Hepatocyte (in vitro differentiated cells): ENCODE results near the gene PHYKPL. TPM values are rescaled to one million over a fixed set of nuclear protein-coding genes. Genes with fewer than 3 reads are reported as not detected.

Experiments
- DNase-seq: peaks from one replicate; pipeline ENCODE4 v3.0.0-alpha.2; 2016; ENCODE audit warnings: low spot score
- H2AFZ ChIP-seq: fragments of 200-600 bp; sonication (generic); 2 replicates; pipeline ENCODE4 v1.6.0; 2016; ENCODE audit warnings: antibody characterized with exemption, mild to moderate bottlenecking
- H3K27ac ChIP-seq: fragments of 200-600 bp; sonication (generic); 2 replicates; pipeline ENCODE4 v1.5.1; 2016; ENCODE audit warnings: mild to moderate bottlenecking
- H3K27me3 ChIP-seq: fragments of 200-600 bp; sonication (generic); 2 replicates; pipeline ENCODE4 v1.6.1; 2016
- H3K36me3 ChIP-seq: fragments of 200-600 bp; sonication (generic); replicated peaks from 2 replicates; pipeline ENCODE4 v1.5.1; 2016; ENCODE audit warnings: low read depth; ENCODE audit not compliant: insufficient read depth
- H3K4me1 ChIP-seq: fragments of 200-600 bp; sonication (generic); 2 replicates; pipeline ENCODE4 v1.5.1; 2016; ENCODE audit warnings: mild to moderate bottlenecking, moderate library complexity; ENCODE audit not compliant: insufficient read depth
- H3K4me2 ChIP-seq: fragments of 200-600 bp; sonication (generic); 2 replicates; pipeline ENCODE4 v1.6.0; 2016
- H3K4me3 ChIP-seq: fragments of 200-600 bp; sonication (generic); 2 replicates; pipeline ENCODE4 v1.5.1; 2016; ENCODE audit warnings: mild to moderate bottlenecking
- H3K79me2 ChIP-seq: fragments of 200-600 bp; sonication (generic); 2 replicates; pipeline ENCODE4 v1.6.0; 2017; ENCODE audit warnings: mild to moderate bottlenecking
- H3K9me2 ChIP-seq: fragments of 200-600 bp; sonication (generic); replicated peaks from 2 replicates; pipeline ENCODE4 v1.6.0; 2017; ENCODE audit warnings: mild to moderate bottlenecking; ENCODE audit not compliant: insufficient read depth
- H3K9me3 ChIP-seq: fragments of 200-600 bp; sonication (generic); 2 replicates; pipeline ENCODE4 v1.5.1; 2016; ENCODE audit warnings: low read depth, mild to moderate bottlenecking
- H4K20me1 ChIP-seq: fragments of 200-600 bp; sonication (generic); 2 replicates; pipeline ENCODE4 v1.6.0; 2016; ENCODE audit warnings: mild to moderate bottlenecking; ENCODE audit not compliant: insufficient read depth, poor library complexity, severe bottlenecking
- CTCF ChIP-seq: fragments of 200-600 bp; sonication (generic); IDR thresholded peaks from 2 replicates; pipeline ENCODE4 v1.5.1; 2016; ENCODE audit warnings: antibody characterized with exemption, mild to moderate bottlenecking; ENCODE audit not compliant: poor library complexity
- EZH2 ChIP-seq: fragments of 200-600 bp; sonication (generic); IDR thresholded peaks from 2 replicates; pipeline ENCODE4 v1.6.1; 2016; ENCODE audit warnings: antibody characterized with exemption, mild to moderate bottlenecking, borderline replicate concordance
- EZH2phosphoT487 ChIP-seq: fragments of 200-600 bp; sonication (generic); IDR thresholded peaks from one replicate; pipeline ENCODE4 v1.6.1; 2018; ENCODE audit warnings: antibody characterized with exemption, mild to moderate bottlenecking, low read depth, moderate library complexity; ENCODE audit not compliant: unreplicated experiment, severe bottlenecking
- WGBS: methylation state at CpG from one replicate; pipeline ENCODE4 v1.1.6; 2016; ENCODE audit warnings: low lambda C conversion rate; ENCODE audit errors: missing lambda C conversion rate; 5-methylcytosine and 5-hydroxymethylcytosine counted together
- polyA plus RNA-seq: library from polyadenylated mRNA; unstranded; fragments of >200 nt; fragmentation: Nextera tagmentation; extraction: Ambion mirVana; gene quantifications from 2 replicates; pipeline ENCODE4 v1.2.1, GENCODE V29; 2016
- total RNA-seq: library from RNA; depleted of rRNA; stranded (reverse); fragments of >200 nt; gene quantifications from 2 replicates; pipeline ENCODE4 v1.2.3, GENCODE V29; 2014

Gene PHYKPL
- total and polyA plus RNA-seq, 2 experiments from 2014 or later: 40.3 to 60.0 TPM

GRCh38 chr5:178277866-178278265 is 45.3 kb upstream of the PHYKPL start:
- Histone ChIP-seq H3K4me1 (no peaks in the 10 kb centered on the region), H3K79me2 (no peaks in the 10 kb centered on the region), H3K27ac (no peak overlapping the region), H3K9me3 (no peaks in the 10 kb centered on the region), H3K4me2 (no peak overlapping the region), H3K36me3 (no peaks in the 10 kb centered on the region), H2AFZ (no peak overlapping the region), H3K27me3 (no peaks in the 10 kb centered on the region), H3K9me2 (no peaks in the 10 kb centered on the region), H3K4me3 (no peak overlapping the region), H4K20me1 (no peaks in the 10 kb centered on the region)
- TF ChIP-seq EZH2phosphoT487 (no peak), EZH2 (no peak)
- DNase-seq: no peak
- WGBS: 81% methylated on average over 11 of the region's 12 CpGs

- Histone ChIP-seq H3K4me1 (no peaks in the 10 kb centered on the region), H2AFZ (no peak overlapping the region), H3K9me2 (no peaks in the 10 kb centered on the region), H3K27ac (no peak overlapping the region), H3K36me3 (no peaks in the 10 kb centered on the region), H3K4me3 (no peak overlapping the region), H3K4me2 (no peak overlapping the region), H4K20me1 (no peaks in the 10 kb centered on the region), H3K27me3 (no peaks in the 10 kb centered on the region), H3K79me2 (no peaks in the 10 kb centered on the region), H3K9me3 (no peaks in the 10 kb centered on the region)
- no peak for TF ChIP-seq EZH2phosphoT487
- TF ChIP-seq EZH2: no peak
- no peak for TF ChIP-seq CTCF
- DNase-seq: no peak
- 93% methylated on average over 9 of the region's 9 CpGs for WGBS
Measured at GRCh38 chr5:178277346-178277745, 44.7 kb upstream of the PHYKPL start.

- H3K79me2 ChIP-seq: no peaks in the 10 kb centered on the region
- TF ChIP-seq EZH2: no peak
- TF ChIP-seq EZH2phosphoT487: no peak
- no peak for TF ChIP-seq CTCF
Measured at GRCh38 chr5:178274781-178275537, 42.4 kb upstream of the PHYKPL start.

GRCh38 chr5:178273665-178274541 is 41.3 kb upstream of the PHYKPL start:
- H3K27ac ChIP-seq: no peak overlapping the region
- no peak for TF ChIP-seq EZH2
- no peak for TF ChIP-seq CTCF
- no peak for TF ChIP-seq EZH2phosphoT487
- H3K4me3 ChIP-seq: no peak overlapping the region
- DNase-seq: peak; percentile 25
- H3K36me3 ChIP-seq: no peaks in the 10 kb centered on the region
- H3K4me1 ChIP-seq: no peaks in the 10 kb centered on the region
- H4K20me1 ChIP-seq: no peaks in the 10 kb centered on the region
- 81% methylated on average over 14 of the region's 14 CpGs for WGBS
- H2AFZ ChIP-seq: no peak overlapping the region
- no peaks in the 10 kb centered on the region for H3K79me2 ChIP-seq
- no peak overlapping the region for H3K4me2 ChIP-seq
- no peaks in the 10 kb centered on the region for H3K27me3 ChIP-seq
- H3K9me3 ChIP-seq: no peaks in the 10 kb centered on the region
- H3K9me2 ChIP-seq: no peaks in the 10 kb centered on the region

More at GRCh38 chr5:178274781-178275537, 42.4 kb upstream of the PHYKPL start:
- Histone ChIP-seq H2AFZ (no peak overlapping the region), H3K4me2 (no peak overlapping the region), H3K36me3 (no peaks in the 10 kb centered on the region), H3K4me1 (no peaks in the 10 kb centered on the region), H4K20me1 (no peaks in the 10 kb centered on the region), H3K27ac (no peak overlapping the region), H3K4me3 (no peak overlapping the region), H3K9me2 (no peaks in the 10 kb centered on the region), H3K27me3 (no peaks in the 10 kb centered on the region), H3K9me3 (no peaks in the 10 kb centered on the region)
- WGBS: 83% methylated on average over 20 of the region's 20 CpGs
- DNase-seq: no peak
